ENCODE data around the gene ENTPD5.
A peak's percentile ranks its signal among the peaks of the same experiment; 100 is the strongest.

Gene ENTPD5

GRCh38 chr14:73988065-73988464 is 31.0 kb downstream of the ENTPD5 start:
- no peak overlapping the region for H3K27ac ChIP-seq
- no peak overlapping the region for H3K4me3 ChIP-seq
- TF ChIP-seq, protein P1, sequence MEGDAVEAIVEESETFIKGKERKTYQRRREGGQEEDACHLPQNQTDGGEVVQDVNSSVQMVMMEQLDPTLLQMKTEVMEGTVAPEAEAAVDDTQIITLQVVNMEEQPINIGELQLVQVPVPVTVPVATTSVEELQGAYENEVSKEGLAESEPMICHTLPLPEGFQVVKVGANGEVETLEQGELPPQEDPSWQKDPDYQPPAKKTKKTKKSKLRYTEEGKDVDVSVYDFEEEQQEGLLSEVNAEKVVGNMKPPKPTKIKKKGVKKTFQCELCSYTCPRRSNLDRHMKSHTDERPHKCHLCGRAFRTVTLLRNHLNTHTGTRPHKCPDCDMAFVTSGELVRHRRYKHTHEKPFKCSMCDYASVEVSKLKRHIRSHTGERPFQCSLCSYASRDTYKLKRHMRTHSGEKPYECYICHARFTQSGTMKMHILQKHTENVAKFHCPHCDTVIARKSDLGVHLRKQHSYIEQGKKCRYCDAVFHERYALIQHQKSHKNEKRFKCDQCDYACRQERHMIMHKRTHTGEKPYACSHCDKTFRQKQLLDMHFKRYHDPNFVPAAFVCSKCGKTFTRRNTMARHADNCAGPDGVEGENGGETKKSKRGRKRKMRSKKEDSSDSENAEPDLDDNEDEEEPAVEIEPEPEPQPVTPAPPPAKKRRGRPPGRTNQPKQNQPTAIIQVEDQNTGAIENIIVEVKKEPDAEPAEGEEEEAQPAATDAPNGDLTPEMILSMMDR (IDR thresholded peaks at IDR 0.05) = no peak
- no peak for DNase-seq (ENCODE audit: low spot score)

GRCh38 chr14:73977896-73978295 is 41.2 kb downstream of the ENTPD5 start:
- DNase-seq (ENCODE audit: low spot score) = no peak
- H3K27ac ChIP-seq = no peak overlapping the region

DNA sequence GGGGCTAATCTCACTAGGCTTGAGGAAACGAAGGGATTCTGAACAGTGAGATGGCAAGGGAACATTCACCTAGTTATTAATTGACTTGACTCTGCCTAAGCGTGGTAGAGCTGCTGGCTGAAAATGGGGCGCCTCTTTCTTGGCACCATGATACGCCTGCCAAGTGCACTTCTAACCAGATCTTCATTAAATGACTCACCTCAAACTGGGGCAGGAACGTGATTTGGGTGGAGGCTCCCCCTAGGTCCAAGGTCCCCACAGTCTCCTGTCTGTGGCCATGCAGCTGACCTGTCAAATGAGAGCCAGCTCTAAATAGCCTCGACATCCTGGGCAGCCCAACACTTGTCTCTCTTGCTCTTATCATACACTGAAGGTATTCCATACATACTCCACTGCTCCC is 43.0 kb downstream of the ENTPD5 start:
- no peak for DNase-seq (ENCODE audit: low spot score)
- H3K4me3 ChIP-seq = no peak overlapping the region
- H3K27ac ChIP-seq = no peak overlapping the region
- TF ChIP-seq, protein P1 (IDR thresholded peaks at IDR 0.05) = no peak

More at GRCh38 chr14:73977896-73978295, 41.2 kb downstream of the ENTPD5 start:
- no peak overlapping the region for H3K4me3 ChIP-seq
- TF ChIP-seq, protein P1 (IDR thresholded peaks at IDR 0.05) = no peak

DNA sequence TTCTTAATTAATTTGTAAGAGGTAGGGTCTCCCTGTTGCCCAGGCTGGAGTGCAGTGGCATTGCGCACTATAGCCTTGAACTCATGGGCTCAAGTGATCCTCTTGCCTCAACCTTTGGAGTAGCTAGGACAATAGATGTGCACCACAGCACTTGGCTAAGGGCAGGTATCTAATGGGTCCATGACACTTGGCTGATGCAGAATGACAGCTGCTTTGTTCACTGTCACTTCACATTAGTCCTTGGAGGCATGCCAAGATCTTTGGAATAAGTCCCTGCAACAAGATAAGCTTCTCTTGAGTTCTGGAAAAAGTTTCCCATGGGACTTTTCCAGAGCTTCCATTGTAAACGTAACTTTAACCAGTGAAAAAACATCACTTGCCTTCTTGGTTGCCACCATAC is 45.6 kb downstream of the ENTPD5 start:
- Histone ChIP-seq H3K27ac (no peak overlapping the region), H3K4me3 (no peak overlapping the region)
- DNase-seq (ENCODE audit: low spot score) = no peak
- TF ChIP-seq, protein P1 (IDR thresholded peaks at IDR 0.05) = no peak

DNA sequence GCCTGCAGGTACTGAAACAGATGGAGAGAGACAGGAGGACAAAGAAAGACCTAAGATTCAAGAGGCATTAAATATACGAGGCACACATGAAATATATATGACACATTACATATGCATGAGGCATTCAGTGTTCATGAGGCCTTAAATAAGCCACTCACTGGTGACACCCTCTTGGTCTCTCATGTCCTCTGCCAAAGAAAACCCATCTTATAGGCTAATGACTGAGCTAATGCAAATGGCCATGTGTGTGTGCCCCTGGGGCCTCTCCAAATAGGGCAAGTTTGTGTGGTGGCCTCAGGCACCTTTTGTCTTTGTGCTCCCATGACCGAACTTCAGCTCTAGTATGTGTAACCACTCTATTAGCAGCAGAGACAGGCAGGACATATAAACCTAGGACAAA is 50.2 kb downstream of the ENTPD5 start:
- peak; percentile 21 for DNase-seq (ENCODE audit: low spot score)
- TF ChIP-seq, protein P1 (IDR thresholded peaks at IDR 0.05) = no peak
- Histone ChIP-seq H3K27ac (no peak overlapping the region), H3K4me3 (no peak overlapping the region)

- H3K27ac ChIP-seq = no peak overlapping the region
- TF ChIP-seq, protein P1 (IDR thresholded peaks at IDR 0.05) = no peak
- H3K4me3 ChIP-seq = no peak overlapping the region
These were observed 53.9 kb downstream of the ENTPD5 start for GRCh38 chr14:73965216-73965615.

DNA sequence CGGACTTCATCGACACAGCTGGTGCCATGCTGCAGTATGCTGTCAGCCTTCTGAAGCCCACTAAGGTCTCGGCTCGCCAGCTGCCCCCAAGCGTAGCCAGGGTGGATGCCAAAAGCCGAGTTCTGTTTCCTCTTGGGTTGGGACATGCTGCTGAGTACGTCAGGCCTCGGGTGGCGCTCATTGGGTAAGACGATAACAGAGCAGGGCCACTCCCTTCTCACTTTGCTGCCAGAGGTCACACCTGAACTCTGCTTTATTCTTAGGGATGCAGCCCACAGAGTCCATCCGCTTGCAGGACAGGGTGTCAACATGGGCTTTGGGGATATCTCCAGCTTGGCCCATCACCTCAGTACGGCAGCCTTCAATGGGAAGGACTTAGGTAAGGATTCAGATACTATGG is 57.9 kb downstream of the ENTPD5 start:
- TF ChIP-seq, protein P1 (IDR thresholded peaks at IDR 0.05) = no peak
- Histone ChIP-seq H3K27ac (no peak overlapping the region), H3K4me3 (no peak overlapping the region)
- no peak for DNase-seq (ENCODE audit: low spot score)

More at GRCh38 chr14:73965216-73965615, 53.9 kb downstream of the ENTPD5 start:
- DNase-seq (ENCODE audit: low spot score) = no peak
